HepG2 (cell line): ENCODE measurements around the gene PLIN3. TPM values are rescaled to one million over a fixed set of nuclear protein-coding genes. Genes with fewer than 3 reads are reported as not detected.

Experiments used
- ARNT2 ChIP-seq: sonication (generic); formaldehyde crosslinking; IDR thresholded peaks from 2 replicates; pipeline ENCODE4 v1.8.0; 2022; ENCODE audit warnings: mild to moderate bottlenecking, low read depth, missing genetic modification reagents, moderate library complexity
- FOSL2 ChIP-seq: sonication (generic); formaldehyde crosslinking; IDR thresholded peaks from 2 replicates; pipeline ENCODE4 v1.4.0; 2020; ENCODE audit warnings: missing genetic modification reagents
- HES4 ChIP-seq: sonication (generic); formaldehyde crosslinking; IDR thresholded peaks from 2 replicates; pipeline ENCODE4 v1.9.0; 2021; ENCODE audit warnings: mild to moderate bottlenecking, missing genetic modification reagents, borderline replicate concordance
- IKZF1 ChIP-seq: fragments of 450-650 bp; IDR thresholded peaks from 2 replicates; pipeline ENCODE4 v1.7.1; 2016
- KLF12 ChIP-seq: sonication (generic); formaldehyde crosslinking; IDR thresholded peaks from 2 replicates; pipeline ENCODE4 v1.4.0; 2020; ENCODE audit warnings: missing genetic modification reagents, borderline replicate concordance
- POLR2AphosphoS2 ChIP-seq: IDR thresholded peaks from 2 replicates; pipeline ENCODE4 v1.6.1; 2011; ENCODE audit warnings: low read depth, low read length, improper control_type of control experiment
- RORA ChIP-seq: sonication (generic); formaldehyde crosslinking; IDR thresholded peaks from 2 replicates; pipeline ENCODE4 v1.5.0; 2020; ENCODE audit warnings: mild to moderate bottlenecking, missing genetic modification reagents, moderate library complexity
- ZFP1 ChIP-seq: IDR thresholded peaks from 2 replicates; pipeline ENCODE4 v1.6.1; 2016
- ZNF460 ChIP-seq: sonication (generic); formaldehyde crosslinking; IDR thresholded peaks from 2 replicates; pipeline ENCODE4 v1.5.1; 2020; ENCODE audit warnings: missing genetic modification reagents, mild to moderate bottlenecking, borderline replicate concordance
- ZNF674 ChIP-seq: sonication (generic); formaldehyde crosslinking; IDR thresholded peaks from 2 replicates; pipeline ENCODE4 v1.5.0; 2020; ENCODE audit warnings: low read depth, mild to moderate bottlenecking, missing genetic modification reagents
- polyA plus RNA-seq, 8 experiments: library from polyadenylated mRNA; depleted of rRNA in 3 of 8; stranded (reverse) in 7 of 8; unstranded in 1 of 8; fragments of >200 nt; fragmentation: Illumina TruSeq in 4 of 8; extraction: Trizol in 4 of 8; gene quantifications; 2 replicates each; pipeline versions ENCODE4 v1.2.1 to v1.2.3, GENCODE V29; 2011 to 2016; ENCODE audit warnings: low read depth in 4 of 8, missing spikeins in 1 of 8, mixed read lengths in 1 of 8; ENCODE audit not compliant: insufficient read depth in 1 of 8
- total RNA-seq, 5 experiments: library from RNA; depleted of rRNA; stranded (reverse); fragments of >200 nt; fragmentation: Illumina TruSeq; extraction: Trizol; gene quantifications; 2 replicates each; pipeline ENCODE4 v1.2.3, GENCODE V29; 2016; ENCODE audit warnings: low read depth in 1 of 5
- TF ChIP-seq, protein P1 (sequence below), 2 experiments: sonication (generic) in 1 of 2; formaldehyde crosslinking in 1 of 2; IDR thresholded peaks; 2 replicates each; pipeline versions ENCODE4 v1.4.0 to v1.6.1; 2016 to 2020; ENCODE audit warnings: borderline replicate concordance in 1 of 2, low read depth in 1 of 2, mild to moderate bottlenecking in 1 of 2, missing genetic modification reagents in 1 of 2
- TF ChIP-seq, protein P2 (sequence below): sonication (generic); formaldehyde crosslinking; IDR thresholded peaks from 2 replicates; pipeline ENCODE4 v1.5.0; 2020; ENCODE audit warnings: mild to moderate bottlenecking, missing genetic modification reagents, moderate library complexity
- TF ChIP-seq, protein P3 (sequence below): sonication (generic); formaldehyde crosslinking; IDR thresholded peaks from 2 replicates; pipeline ENCODE4 v1.4.0; 2020; ENCODE audit warnings: missing genetic modification reagents
- TF ChIP-seq, protein P4 (sequence below): sonication (generic); formaldehyde crosslinking; IDR thresholded peaks from 2 replicates; pipeline ENCODE4 v1.5.0; 2020; ENCODE audit warnings: missing genetic modification reagents, mild to moderate bottlenecking, borderline replicate concordance
- TF ChIP-seq, protein P5 (sequence below), 2 experiments: sonication (generic) in 1 of 2; formaldehyde crosslinking in 1 of 2; IDR thresholded peaks; 2 replicates each; pipeline versions ENCODE4 v1.5.1 to v1.6.1; 2011 to 2020; ENCODE audit warnings: borderline replicate concordance in 1 of 2, low read depth in 1 of 2, low read length in 1 of 2, mild to moderate bottlenecking in 1 of 2, missing genetic modification reagents in 1 of 2, moderate library complexity in 1 of 2
- TF ChIP-seq, protein P6 (sequence below): sonication (generic); formaldehyde crosslinking; IDR thresholded peaks from 2 replicates; pipeline ENCODE4 v1.8.0; 2022; ENCODE audit warnings: low read depth, missing genetic modification reagents

PLIN3 gene
- total and polyA plus RNA-seq, 2 of the 13 experiments (the other 11 are each of a cell fraction or from before 2014, with no cell fraction given), result 49.3 to 57.9 TPM

DNA sequence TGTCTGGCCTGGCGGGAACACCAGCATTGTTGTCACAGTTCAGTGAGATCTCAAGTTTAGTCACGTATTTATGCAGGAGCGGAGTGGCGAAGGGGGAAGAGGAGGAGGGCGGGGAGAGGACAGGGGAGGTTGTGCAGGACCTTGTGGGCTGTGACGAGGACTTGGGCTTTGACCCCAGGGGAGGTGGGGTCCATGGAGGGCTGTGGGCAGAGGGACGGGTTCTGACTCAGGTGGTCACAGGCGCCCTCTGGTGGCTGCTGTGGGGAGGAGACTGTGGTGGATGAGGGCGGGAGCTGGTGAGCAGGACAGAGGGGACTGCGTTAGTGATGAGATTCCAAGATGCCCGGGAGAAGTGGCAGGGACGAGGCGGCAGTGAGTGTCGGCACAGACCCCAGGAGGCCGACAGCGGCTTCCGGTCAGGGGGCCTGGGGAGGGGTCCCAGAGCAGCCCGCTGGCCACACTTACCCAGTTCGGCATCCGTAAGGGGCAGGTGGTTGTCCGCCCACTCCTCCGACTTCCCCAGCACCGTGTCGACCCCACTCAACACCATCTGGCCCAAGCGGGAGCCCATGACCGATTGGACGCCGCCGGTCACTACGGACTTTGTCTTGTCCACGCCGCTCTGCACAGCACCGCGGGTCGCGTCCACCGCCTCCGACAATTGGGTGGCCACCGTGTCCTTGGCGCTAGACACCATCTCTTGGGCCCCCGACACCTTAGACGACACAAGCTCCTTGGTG is 15.7 kb downstream of the PLIN3 start (continued):
- TF ChIP-seq, protein P1, sequence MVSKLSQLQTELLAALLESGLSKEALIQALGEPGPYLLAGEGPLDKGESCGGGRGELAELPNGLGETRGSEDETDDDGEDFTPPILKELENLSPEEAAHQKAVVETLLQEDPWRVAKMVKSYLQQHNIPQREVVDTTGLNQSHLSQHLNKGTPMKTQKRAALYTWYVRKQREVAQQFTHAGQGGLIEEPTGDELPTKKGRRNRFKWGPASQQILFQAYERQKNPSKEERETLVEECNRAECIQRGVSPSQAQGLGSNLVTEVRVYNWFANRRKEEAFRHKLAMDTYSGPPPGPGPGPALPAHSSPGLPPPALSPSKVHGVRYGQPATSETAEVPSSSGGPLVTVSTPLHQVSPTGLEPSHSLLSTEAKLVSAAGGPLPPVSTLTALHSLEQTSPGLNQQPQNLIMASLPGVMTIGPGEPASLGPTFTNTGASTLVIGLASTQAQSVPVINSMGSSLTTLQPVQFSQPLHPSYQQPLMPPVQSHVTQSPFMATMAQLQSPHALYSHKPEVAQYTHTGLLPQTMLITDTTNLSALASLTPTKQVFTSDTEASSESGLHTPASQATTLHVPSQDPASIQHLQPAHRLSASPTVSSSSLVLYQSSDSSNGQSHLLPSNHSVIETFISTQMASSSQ (IDR thresholded peaks at IDR 0.05; ENCODE audit: low read depth), result no peak
- TF ChIP-seq, protein P1 (CRISPR knock-in tag; IDR thresholded peaks at IDR 0.05; ENCODE audit: borderline replicate concordance), result no peak
- TF ChIP-seq POLR2AphosphoS2 (no peak), KLF12 (CRISPR knock-in tag) (no peak), ZNF460 (CRISPR knock-in tag) (peak; percentile 31; the same call in 1 of the 2 replicates), IKZF1 (no peak), ARNT2 (CRISPR knock-in tag) (no peak), ZFP1 (CRISPR knock-in tag) (no peak), RORA (CRISPR knock-in tag) (no peak), HES4 (CRISPR knock-in tag) (no peak), ZNF674 (CRISPR knock-in tag) (no peak), FOSL2 (peak; percentile 70)
- TF ChIP-seq, protein P2, sequence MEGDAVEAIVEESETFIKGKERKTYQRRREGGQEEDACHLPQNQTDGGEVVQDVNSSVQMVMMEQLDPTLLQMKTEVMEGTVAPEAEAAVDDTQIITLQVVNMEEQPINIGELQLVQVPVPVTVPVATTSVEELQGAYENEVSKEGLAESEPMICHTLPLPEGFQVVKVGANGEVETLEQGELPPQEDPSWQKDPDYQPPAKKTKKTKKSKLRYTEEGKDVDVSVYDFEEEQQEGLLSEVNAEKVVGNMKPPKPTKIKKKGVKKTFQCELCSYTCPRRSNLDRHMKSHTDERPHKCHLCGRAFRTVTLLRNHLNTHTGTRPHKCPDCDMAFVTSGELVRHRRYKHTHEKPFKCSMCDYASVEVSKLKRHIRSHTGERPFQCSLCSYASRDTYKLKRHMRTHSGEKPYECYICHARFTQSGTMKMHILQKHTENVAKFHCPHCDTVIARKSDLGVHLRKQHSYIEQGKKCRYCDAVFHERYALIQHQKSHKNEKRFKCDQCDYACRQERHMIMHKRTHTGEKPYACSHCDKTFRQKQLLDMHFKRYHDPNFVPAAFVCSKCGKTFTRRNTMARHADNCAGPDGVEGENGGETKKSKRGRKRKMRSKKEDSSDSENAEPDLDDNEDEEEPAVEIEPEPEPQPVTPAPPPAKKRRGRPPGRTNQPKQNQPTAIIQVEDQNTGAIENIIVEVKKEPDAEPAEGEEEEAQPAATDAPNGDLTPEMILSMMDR, result peak; percentile 98
- TF ChIP-seq, protein P3, sequence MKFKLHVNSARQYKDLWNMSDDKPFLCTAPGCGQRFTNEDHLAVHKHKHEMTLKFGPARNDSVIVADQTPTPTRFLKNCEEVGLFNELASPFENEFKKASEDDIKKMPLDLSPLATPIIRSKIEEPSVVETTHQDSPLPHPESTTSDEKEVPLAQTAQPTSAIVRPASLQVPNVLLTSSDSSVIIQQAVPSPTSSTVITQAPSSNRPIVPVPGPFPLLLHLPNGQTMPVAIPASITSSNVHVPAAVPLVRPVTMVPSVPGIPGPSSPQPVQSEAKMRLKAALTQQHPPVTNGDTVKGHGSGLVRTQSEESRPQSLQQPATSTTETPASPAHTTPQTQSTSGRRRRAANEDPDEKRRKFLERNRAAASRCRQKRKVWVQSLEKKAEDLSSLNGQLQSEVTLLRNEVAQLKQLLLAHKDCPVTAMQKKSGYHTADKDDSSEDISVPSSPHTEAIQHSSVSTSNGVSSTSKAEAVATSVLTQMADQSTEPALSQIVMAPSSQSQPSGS (CRISPR knock-in tag), result no peak
- TF ChIP-seq, protein P4, sequence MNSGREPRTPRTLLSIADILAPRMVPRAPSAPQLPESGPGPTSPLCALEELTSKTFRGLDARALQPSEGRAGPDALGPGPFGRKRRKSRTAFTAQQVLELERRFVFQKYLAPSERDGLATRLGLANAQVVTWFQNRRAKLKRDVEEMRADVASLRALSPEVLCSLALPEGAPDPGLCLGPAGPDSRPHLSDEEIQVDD (CRISPR knock-in tag), result no peak
- TF ChIP-seq, protein P5, sequence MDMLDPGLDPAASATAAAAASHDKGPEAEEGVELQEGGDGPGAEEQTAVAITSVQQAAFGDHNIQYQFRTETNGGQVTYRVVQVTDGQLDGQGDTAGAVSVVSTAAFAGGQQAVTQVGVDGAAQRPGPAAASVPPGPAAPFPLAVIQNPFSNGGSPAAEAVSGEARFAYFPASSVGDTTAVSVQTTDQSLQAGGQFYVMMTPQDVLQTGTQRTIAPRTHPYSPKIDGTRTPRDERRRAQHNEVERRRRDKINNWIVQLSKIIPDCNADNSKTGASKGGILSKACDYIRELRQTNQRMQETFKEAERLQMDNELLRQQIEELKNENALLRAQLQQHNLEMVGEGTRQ (IDR thresholded peaks at IDR 0.05; ENCODE audit: low read depth, low read length), result no peak
- TF ChIP-seq, protein P5 (CRISPR knock-in tag; IDR thresholded peaks at IDR 0.05; ENCODE audit: borderline replicate concordance), result no peak
- TF ChIP-seq, protein P6, sequence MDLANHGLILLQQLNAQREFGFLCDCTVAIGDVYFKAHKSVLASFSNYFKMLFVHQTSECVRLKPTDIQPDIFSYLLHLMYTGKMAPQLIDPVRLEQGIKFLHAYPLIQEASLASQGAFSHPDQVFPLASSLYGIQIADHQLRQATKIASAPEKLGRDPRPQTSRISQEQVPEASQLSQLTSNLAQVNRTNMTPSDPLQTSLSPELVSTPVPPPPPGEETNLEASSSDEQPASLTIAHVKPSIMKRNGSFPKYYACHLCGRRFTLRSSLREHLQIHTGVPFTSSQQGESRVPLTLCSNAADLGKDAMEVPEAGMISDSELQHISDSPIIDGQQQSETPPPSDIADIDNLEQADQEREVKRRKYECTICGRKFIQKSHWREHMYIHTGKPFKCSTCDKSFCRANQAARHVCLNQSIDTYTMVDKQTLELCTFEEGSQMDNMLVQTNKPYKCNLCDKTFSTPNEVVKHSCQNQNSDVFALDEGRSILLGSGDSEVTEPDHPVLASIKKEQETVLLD (CRISPR knock-in tag), result no peak
